Psoas muscle (tissue), 8 donors: ENCODE results near the gene LRRC1. TPM values are rescaled to one million over a fixed set of nuclear protein-coding genes. Genes with fewer than 3 reads are reported as not detected.
A peak's percentile ranks its signal among the peaks of the same experiment; 100 is the strongest.

Experiments
- ATAC-seq, 4 donors: fragments of 200-7000 bp; cut with Tn5 transposase; one replicate each; pipeline ENCODE4 v1.9.1; 2020; ENCODE audit warnings: moderate library complexity in 3 of 4, mild to moderate bottlenecking in 2 of 4
- DNase-seq, 2 donors: peaks; one replicate each; pipeline ENCODE4 v3.0.0-alpha.2; 2020
- H3K27ac ChIP-seq: fragments of 200-600 bp; one replicate; pipeline ENCODE4 v1.8.0; 2022
- H3K27me3 ChIP-seq, 3 donors: fragments of 200-600 bp in 1 of 3; one replicate each; pipeline versions ENCODE4 v1.6.1 to v1.8.0; 2013 to 2022; ENCODE audit warnings: low read length in 2 of 3, mild to moderate bottlenecking in 2 of 3, moderate library complexity in 1 of 3; ENCODE audit not compliant: insufficient read depth in 3 of 3
- H3K36me3 ChIP-seq, 2 donors: fragments of 200-600 bp in 1 of 2; one replicate each; pipeline versions ENCODE4 v1.6.1 to v1.8.0; 2013 to 2022; ENCODE audit warnings: low read depth in 1 of 2, mild to moderate bottlenecking in 1 of 2, moderate library complexity in 1 of 2; ENCODE audit not compliant: insufficient read depth in 1 of 2
- H3K4me1 ChIP-seq: fragments of 200-600 bp; one replicate; pipeline ENCODE4 v1.8.0; 2022
- H3K4me3 ChIP-seq: fragments of 200-600 bp; one replicate; pipeline ENCODE4 v1.8.0; 2022; ENCODE audit warnings: mild to moderate bottlenecking
- H3K9me3 ChIP-seq: fragments of 200-600 bp; one replicate; pipeline ENCODE4 v1.8.0; 2022
- CTCF ChIP-seq: fragments of 200-600 bp; IDR thresholded peaks from one replicate; pipeline ENCODE4 v1.8.0; 2022; ENCODE audit warnings: antibody characterized with exemption
- WGBS, 3 donors: extraction: QIAGEN DNeasy Blood & Tissue Kit; methylation state at CpG; one replicate each; pipeline versions ENCODE4 v1.1.6 to v1.1.7; 2013; 5-methylcytosine and 5-hydroxymethylcytosine counted together
- intact Hi-C, 2 donors: fragments of 100-400 bp; cut with DNase I; formaldehyde crosslinking; loops; one replicate each; pipeline versions ENCODE4 v1.11.0 to v1.14.2; 2022
- polyA plus RNA-seq, 3 donors: library from polyadenylated mRNA; stranded (reverse); fragments of 200-250 nt; gene quantifications; one replicate each; pipeline ENCODE4 v1.2.3, GENCODE V29; 2013
- total RNA-seq, 4 donors: library from RNA; stranded (reverse); fragmentation: NEBNext Ultra II Directional in 2 of 4; extraction: Animal tissue kit (Norgen Biotek cat#: 25700) in 2 of 4; gene quantifications; one replicate each; pipeline versions ENCODE4 v1.2.1 to v1.2.4, GENCODE V29; 2021 to 2023
- donor health status: healthy with polysubstance abuse.
- donor health status: DM: no; HTN: no; CAD: no; lungs with moderate emphysema.
- donor health status: Bipolar disorder and iron deficiency.
- donor health status: healthy.
- donor health status: DM: yes; HTN: yes; CAD: no.
- donor health status: DM: no; HTN: no; CAD: no.
- donor health status: DM: no; HTN: no; CAD: no.
- donor health status: DM: yes; HTN: yes; CAD: no.

LRRC1 gene
- total and polyA plus RNA-seq, 7 donors = 0.39 to 1.1 (median 0.46) TPM

- WGBS, 3 donors = 57 to 68% (median 65%) methylated on average over 3 of the region's 3 CpGs
- ATAC-seq = no peak
- H3K27me3 ChIP-seq = peaks cover 3 to 42% (median 5%) of the 10 kb centered on the region in 3 donors
- H3K4me1 ChIP-seq = peaks cover 4% of the 10 kb centered on the region
- no peak for TF ChIP-seq CTCF
- H3K27ac ChIP-seq = no peak overlapping the region
- H3K9me3 ChIP-seq = no peaks in the 10 kb centered on the region
- no peaks in the 10 kb centered on the region for H3K36me3 ChIP-seq
- DNase-seq = no peak
- intact Hi-C loops = no loop called here
- peak overlapping the region; percentile 79 for H3K4me3 ChIP-seq
These were observed 1.6 kb downstream of the LRRC1 start for GRCh38 chr6:53796451-53796780.

GRCh38 chr6:53796791-53797190, 2.0 kb downstream of the LRRC1 start:
- no peak for DNase-seq
- intact Hi-C loops = no loop called here
- H3K4me3 ChIP-seq = no peak overlapping the region

GRCh38 chr6:53797304-53797703, 2.5 kb downstream of the LRRC1 start:
- no peak for TF ChIP-seq CTCF
- intact Hi-C loops = no loop called here
- Histone ChIP-seq H3K27me3 (peaks cover 0 to 35% (median 3%) of the 10 kb centered on the region in 3 donors), H3K4me3 (no peak overlapping the region), H3K27ac (no peak overlapping the region), H3K36me3 (no peaks in the 10 kb centered on the region), H3K4me1 (peaks cover 4% of the 10 kb centered on the region), H3K9me3 (no peaks in the 10 kb centered on the region)
- 92 to 96% (median 94%) methylated on average over 2 of the region's 2 CpGs for WGBS, 3 donors
- no peak for DNase-seq
- no peak for ATAC-seq

More at GRCh38 chr6:53796791-53797190, 2.0 kb downstream of the LRRC1 start:
- ATAC-seq = no peak
- Histone ChIP-seq H3K36me3 (no peaks in the 10 kb centered on the region), H3K27me3 (peaks cover 3 to 40% (median 3%) of the 10 kb centered on the region in 3 donors), H3K27ac (no peak overlapping the region), H3K4me1 (peaks cover 4% of the 10 kb centered on the region), H3K9me3 (no peaks in the 10 kb centered on the region)
- no peak for TF ChIP-seq CTCF
- 74 to 84% (median 80%) methylated on average over 5 of the region's 5 CpGs for WGBS, 3 donors

GRCh38 chr6:53799340-53799739, 4.5 kb downstream of the LRRC1 start:
- no peak for ATAC-seq
- H3K4me1 ChIP-seq = peaks cover 4% of the 10 kb centered on the region
- 90 to 95% (median 93%) methylated on average over 3 of the region's 3 CpGs for WGBS, 3 donors
- H3K9me3 ChIP-seq = no peaks in the 10 kb centered on the region
- no peak overlapping the region for H3K4me3 ChIP-seq
- no peaks in the 10 kb centered on the region for H3K36me3 ChIP-seq
- intact Hi-C loops = no loop called here
- no peak overlapping the region for H3K27ac ChIP-seq
- H3K27me3 ChIP-seq = peaks cover 0 to 18% (median 3%) of the 10 kb centered on the region in 3 donors
- DNase-seq = no peak
- TF ChIP-seq CTCF = no peak

- peaks cover 0 to 3% (median 0%) of the 10 kb centered on the region in 3 donors for H3K27me3 ChIP-seq
- H3K36me3 ChIP-seq = no peaks in the 10 kb centered on the region
- H3K27ac ChIP-seq = no peak overlapping the region
- H3K4me3 ChIP-seq = no peak overlapping the region
- 93 to 98% (median 97%) methylated on average over 1 of the region's 1 CpG for WGBS, 3 donors
- no peak for TF ChIP-seq CTCF
- DNase-seq (no peak), ATAC-seq (no peak)
- H3K4me1 ChIP-seq = no peaks in the 10 kb centered on the region
- intact Hi-C loops = no loop called here
- H3K9me3 ChIP-seq = no peaks in the 10 kb centered on the region
These were observed 6.2 kb downstream of the LRRC1 start for GRCh38 chr6:53801022-53801421.
